ENCODE data around the gene ABRACL.

GRCh38 chr6:139047677-139048076 lies 19.1 kb downstream of the ABRACL start:
- TF ChIP-seq CTCF (conservative IDR thresholded peaks at IDR 0.05; ENCODE audit: low read length) = no peak
- no peak for TF ChIP-seq EZH2phosphoT487 (IDR thresholded peaks at IDR 0.05; ENCODE audit: borderline replicate concordance)

Data from Loucy (cell line).